Measurements from ENCODE around the gene GJA1. TPM values are rescaled to one million over a fixed set of nuclear protein-coding genes. Genes with fewer than 3 reads are reported as not detected.
"Not testable (repeated sequence)": the region's sequence is repeated elsewhere in the genome, so short reads cannot be mapped to it uniquely, and the experiment has no call there.

Gene GJA1
- total RNA-seq = 100 to 1,000 TPM in 1 of 2 donors, 10 to 100 TPM in 1; 71.1 to 162 TPM
- 100 to 1,000 TPM; 105 to 140 (median 116) TPM for polyA plus RNA-seq (ENCODE audit: insufficient read length in 6 of 6)
- long read RNA-seq, donor 1, transcript GJA1-204 (2 exons, 3,152 nt) = major isoform, 25 of 25 reads
- long read RNA-seq, donor 1, partial matches to known transcripts = 0 of 25 reads
- long read RNA-seq, donor 1, other reads (novel, unspliced or antisense) = 0 of 25 reads
- long read RNA-seq, donor 2, transcript GJA1-204 (2 exons, 3,152 nt) = major isoform, 21 of 21 reads
- long read RNA-seq, donor 2, partial matches to known transcripts = 0 of 21 reads
- long read RNA-seq, donor 2, other reads (novel, unspliced or antisense) = 0 of 21 reads
- long read RNA-seq, donor 3, transcript GJA1-204 (2 exons, 3,152 nt) = major isoform, 20 of 20 reads
- long read RNA-seq, donor 3, partial matches to known transcripts = 0 of 20 reads
- long read RNA-seq, donor 3, other reads (novel, unspliced or antisense) = 0 of 20 reads
- long read RNA-seq, donor 4, partial matches to known transcripts = 0 of 4 reads
- long read RNA-seq, donor 4, other reads (novel, unspliced or antisense) = 3 of 4 reads
- long read RNA-seq, donor 5, transcript GJA1-204 (2 exons, 3,152 nt) = major isoform, 20 of 42 reads
- long read RNA-seq, donor 5, partial matches to known transcripts = 22 of 42 reads
- long read RNA-seq, donor 5, other reads (novel, unspliced or antisense) = 0 of 42 reads
- long read RNA-seq, donor 6, transcript GJA1-204 (2 exons, 3,152 nt) = major isoform, 19 of 20 reads
- long read RNA-seq, donor 6, partial matches to known transcripts = 0 of 20 reads
- long read RNA-seq, donor 6, other reads (novel, unspliced or antisense) = 0 of 20 reads
- long read RNA-seq, donor 7, transcript GJA1-204 (2 exons, 3,152 nt) = major isoform, 5 of 5 reads
- long read RNA-seq, donor 7, partial matches to known transcripts = 0 of 5 reads
- long read RNA-seq, donor 7, other reads (novel, unspliced or antisense) = 0 of 5 reads
- long read RNA-seq, donor 8, transcript GJA1-204 (2 exons, 3,152 nt) = major isoform, 12 of 13 reads
- long read RNA-seq, donor 8, partial matches to known transcripts = 0 of 13 reads
- long read RNA-seq, donor 8, other reads (novel, unspliced or antisense) = 0 of 13 reads
- long read RNA-seq, donor 9, partial matches to known transcripts = 0 of 1 reads
- long read RNA-seq, donor 9, other reads (novel, unspliced or antisense) = 0 of 1 reads
- long read RNA-seq, donor 10 = 0 reads
- long read RNA-seq, donor 11, transcript GJA1-204 (2 exons, 3,152 nt) = major isoform, 74 of 110 reads
- long read RNA-seq, donor 11, partial matches to known transcripts = 36 of 110 reads
- long read RNA-seq, donor 11, other reads (novel, unspliced or antisense) = 0 of 110 reads
- long read RNA-seq, donor 12, transcript GJA1-204 (2 exons, 3,152 nt) = major isoform, 12 of 12 reads
- long read RNA-seq, donor 12, partial matches to known transcripts = 0 of 12 reads
- long read RNA-seq, donor 12, other reads (novel, unspliced or antisense) = 0 of 12 reads

GRCh38 chr6:121435444-121436069 lies at the start of gene GJA1:
Gene GJA1 (plus strand): TSS chr6:121435646. CDS start chr6:121446848, 11,202 bp downstream.
- Histone ChIP-seq H3K9me3 (no peaks in the 10 kb centered on the region), H3K27ac (peak within 1 kb of the TSS; percentile 81 to 95), H3K4me3 (peak within 1 kb of the TSS; percentile 44 to 50), H3K4me1 (peaks cover 0 to 15% of the 10 kb centered on the region in 2 donors), H3K27me3 (peaks cover 0 to 46% of the 10 kb centered on the region in 2 donors), H3K36me3 (no peaks in the 10 kb centered on the region)
- intact Hi-C loops (cut with DNase I) = no loop called here
- TF ChIP-seq CTCF (IDR thresholded peaks at IDR 0.05) = no peak
- ATAC-seq (peak; percentile 77), DNase-seq (peak in 3 of 4 donors; percentile 46 to 82 (median 54))

- H3K36me3 ChIP-seq; H3K9me3 ChIP-seq; ATAC-seq; H3K4me3 ChIP-seq; H3K27me3 ChIP-seq; intact Hi-C loops (cut with DNase I); H3K27ac ChIP-seq; DNase-seq; H3K4me1 ChIP-seq: not testable (repeated sequence)
These were observed 48.9 kb upstream of the GJA1 start for GRCh38 chr6:121386551-121386950.

- Histone ChIP-seq H3K9me3 (no peaks in the 10 kb centered on the region), H3K4me1 (no peaks in the 10 kb centered on the region), H3K27me3 (no peaks in the 10 kb centered on the region), H3K4me3 (no peak overlapping the region), H3K36me3 (no peaks in the 10 kb centered on the region), H3K27ac (no peak overlapping the region)
- intact Hi-C loops (cut with DNase I) = no loop called here
- ATAC-seq (no peak), DNase-seq (no peak)
- no peak for TF ChIP-seq CTCF (IDR thresholded peaks at IDR 0.05)
These were observed 46.0 kb upstream of the GJA1 start for GRCh38 chr6:121389419-121389818.

GRCh38 chr6:121393731-121394505 lies 41.5 kb upstream of the GJA1 start:
- no peak for TF ChIP-seq CTCF (IDR thresholded peaks at IDR 0.05)
- intact Hi-C loops (cut with DNase I) = no loop called here
- Histone ChIP-seq H3K27me3 (no peaks in the 10 kb centered on the region), H3K9me3 (no peaks in the 10 kb centered on the region), H3K36me3 (no peaks in the 10 kb centered on the region), H3K27ac (no peak overlapping the region), H3K4me3 (no peak overlapping the region), H3K4me1 (no peaks in the 10 kb centered on the region)
- DNase-seq (no peak), ATAC-seq (no peak)
